ENCODE data around the gene ESPNL.

The ESPNL gene

GRCh38 chr2:238097988-238098871 lies 1.9 kb upstream of the ESPNL start:
- DNase-seq (ENCODE audit: low read depth in 2 of 2, low spot score in 1 of 2) = no peak

GRCh38 chr2:238098901-238099713 lies 1.0 kb upstream of the ESPNL start:
- DNase-seq (ENCODE audit: low read depth in 2 of 2, low spot score in 1 of 2) = no peak

GRCh38 chr2:238099714-238100048 lies 459 bp upstream of the ESPNL start:
- no peak for DNase-seq (ENCODE audit: low read depth in 2 of 2, low spot score in 1 of 2)

DNA sequence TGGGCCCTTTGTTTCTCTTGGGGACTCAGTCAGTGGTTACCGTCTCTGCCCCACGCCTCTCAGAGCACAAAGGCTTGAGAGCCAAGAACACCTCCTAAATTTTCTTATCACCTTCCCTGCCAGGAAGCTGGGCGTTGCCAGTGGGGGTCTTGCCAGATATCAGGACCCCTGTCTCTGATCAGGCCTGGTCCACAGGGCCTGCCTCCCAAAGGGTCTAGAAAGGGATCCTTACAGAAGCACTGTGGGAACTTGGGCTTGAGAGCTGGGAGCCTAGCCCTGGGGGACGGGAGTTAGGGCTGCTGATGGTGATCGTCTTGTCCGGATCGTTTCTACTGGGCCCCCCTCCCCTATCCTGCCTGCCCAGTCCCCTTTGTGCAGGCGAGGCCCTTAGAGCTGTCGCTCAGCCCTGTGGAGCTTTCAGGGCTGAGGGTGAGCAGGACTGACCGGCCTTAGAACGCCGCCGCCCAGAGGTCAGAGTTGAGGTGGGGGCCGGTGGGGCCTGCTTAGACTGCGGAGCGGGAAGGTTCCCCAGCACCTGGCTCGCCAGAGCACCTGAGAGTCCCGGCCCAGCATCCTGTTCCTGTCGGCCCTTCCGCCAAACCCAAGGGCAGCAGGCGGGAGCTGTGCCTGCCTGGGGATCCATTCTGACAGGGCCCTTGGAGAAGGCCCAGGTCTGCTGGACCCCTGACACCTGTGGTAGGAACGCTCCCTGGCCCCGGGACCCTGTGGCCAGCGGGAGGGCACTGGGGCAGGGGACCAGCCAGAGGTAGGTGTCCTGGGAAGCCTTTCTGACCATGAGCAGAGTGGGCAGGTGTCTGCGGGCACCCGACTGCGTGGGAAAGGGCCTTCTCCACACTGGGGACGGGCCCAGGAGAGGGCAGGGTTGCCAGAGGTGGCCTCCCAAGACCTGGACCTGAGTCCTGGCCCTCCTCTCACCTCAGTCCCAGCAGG lies 956 bp downstream of the ESPNL start:
- no peak for DNase-seq (ENCODE audit: low read depth in 2 of 2, low spot score in 1 of 2)

- no peak for DNase-seq (ENCODE audit: low read depth in 2 of 2, low spot score in 1 of 2)
Measured at GRCh38 chr2:238101891-238102841, 2.0 kb downstream of the ESPNL start.

DNA sequence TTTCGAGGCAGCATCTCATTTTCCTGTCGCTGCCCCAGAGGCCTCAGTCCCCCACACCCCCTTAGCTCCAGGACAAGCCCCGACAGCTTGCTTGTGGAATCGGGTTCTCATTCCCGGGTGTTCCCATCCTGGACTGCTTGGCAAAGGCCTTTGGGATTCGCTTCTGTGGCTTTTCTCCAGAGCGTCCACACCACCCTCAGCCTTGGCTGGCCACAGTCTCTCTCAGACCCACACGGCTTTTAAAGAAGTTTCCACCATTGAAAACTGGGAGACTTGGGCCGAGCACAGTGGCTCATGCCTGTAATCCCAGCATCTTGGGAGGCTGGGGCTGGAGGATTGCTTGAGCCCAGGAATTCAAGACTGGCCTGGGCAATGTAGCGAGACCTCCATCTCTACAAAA lies 2.7 kb downstream of the ESPNL start:
- DNase-seq (ENCODE audit: low read depth in 2 of 2, low spot score in 1 of 2) = no peak

DNA sequence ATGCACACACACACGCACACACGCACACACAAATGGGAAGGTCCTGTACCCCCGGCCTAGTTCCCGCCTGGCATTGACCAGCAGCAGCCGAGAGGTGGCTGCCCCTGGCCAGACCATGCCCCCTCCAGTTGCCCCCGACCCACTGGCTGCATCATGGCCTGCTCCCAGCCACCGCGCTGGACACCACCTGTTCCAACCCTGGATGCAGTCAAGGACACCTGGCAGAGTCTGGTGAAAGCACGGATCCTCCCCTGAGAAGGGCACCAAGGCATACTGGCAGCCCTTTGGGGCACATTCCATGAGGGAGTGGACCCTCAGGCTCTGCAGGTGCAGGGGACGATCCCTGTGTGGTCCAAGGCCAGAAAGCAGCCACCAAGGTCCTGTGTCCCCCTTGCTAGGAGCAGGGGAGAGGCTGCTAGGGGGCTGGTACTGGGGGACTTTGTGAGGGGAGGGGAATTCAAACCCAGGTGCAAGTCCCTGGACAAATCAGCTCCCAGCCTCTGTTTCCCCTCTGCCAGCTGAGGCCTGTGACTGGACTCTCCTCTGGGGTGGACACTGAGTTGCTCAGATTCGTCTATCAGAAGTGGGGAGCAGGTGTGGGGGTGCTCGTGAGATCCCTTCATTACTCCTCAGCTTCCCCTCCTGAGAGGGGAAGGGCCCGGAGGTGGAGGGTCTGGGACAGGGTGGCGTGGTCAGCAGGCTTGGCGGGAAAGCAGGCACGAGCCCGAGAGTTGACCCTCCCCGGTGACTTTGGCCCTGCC lies 3.5 kb downstream of the ESPNL start:
- DNase-seq (ENCODE audit: low read depth in 2 of 2, low spot score in 1 of 2) = no peak

DNA sequence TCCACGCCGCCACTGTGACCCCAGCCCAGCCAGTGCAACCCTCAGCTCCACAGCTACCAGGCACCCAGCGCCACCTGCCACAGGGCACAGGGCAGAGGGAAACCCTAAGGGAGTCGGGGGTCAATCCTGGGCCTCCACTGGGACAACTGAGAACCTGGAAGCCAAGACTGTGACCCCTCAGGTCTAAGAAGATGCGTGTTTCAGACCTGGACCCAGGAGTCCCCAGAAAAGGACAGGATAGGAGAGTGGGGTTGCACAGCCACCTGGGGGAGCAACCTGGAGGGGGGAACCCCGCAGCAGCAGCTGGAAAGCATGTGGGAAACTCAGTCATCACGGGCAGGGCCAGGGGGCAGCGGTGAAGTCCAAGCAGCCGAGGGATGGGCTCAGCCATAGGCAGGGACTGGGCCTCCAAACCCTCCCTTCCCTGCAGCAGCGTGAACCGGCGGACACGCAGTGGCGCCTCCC lies 4.1 kb downstream of the ESPNL start:
- DNase-seq (ENCODE audit: low read depth in 2 of 2, low spot score in 1 of 2) = no peak

- no peak for DNase-seq (ENCODE audit: low read depth in 2 of 2, low spot score in 1 of 2)
Measured at GRCh38 chr2:238104691-238105371, 4.7 kb downstream of the ESPNL start.

GRCh38 chr2:238105506-238106338 lies 5.6 kb downstream of the ESPNL start:
- no peak for DNase-seq (ENCODE audit: low read depth in 2 of 2, low spot score in 1 of 2)

- no peak for DNase-seq (ENCODE audit: low read depth in 2 of 2, low spot score in 1 of 2)
Measured at GRCh38 chr2:238106339-238106697, 6.2 kb downstream of the ESPNL start.

DNA sequence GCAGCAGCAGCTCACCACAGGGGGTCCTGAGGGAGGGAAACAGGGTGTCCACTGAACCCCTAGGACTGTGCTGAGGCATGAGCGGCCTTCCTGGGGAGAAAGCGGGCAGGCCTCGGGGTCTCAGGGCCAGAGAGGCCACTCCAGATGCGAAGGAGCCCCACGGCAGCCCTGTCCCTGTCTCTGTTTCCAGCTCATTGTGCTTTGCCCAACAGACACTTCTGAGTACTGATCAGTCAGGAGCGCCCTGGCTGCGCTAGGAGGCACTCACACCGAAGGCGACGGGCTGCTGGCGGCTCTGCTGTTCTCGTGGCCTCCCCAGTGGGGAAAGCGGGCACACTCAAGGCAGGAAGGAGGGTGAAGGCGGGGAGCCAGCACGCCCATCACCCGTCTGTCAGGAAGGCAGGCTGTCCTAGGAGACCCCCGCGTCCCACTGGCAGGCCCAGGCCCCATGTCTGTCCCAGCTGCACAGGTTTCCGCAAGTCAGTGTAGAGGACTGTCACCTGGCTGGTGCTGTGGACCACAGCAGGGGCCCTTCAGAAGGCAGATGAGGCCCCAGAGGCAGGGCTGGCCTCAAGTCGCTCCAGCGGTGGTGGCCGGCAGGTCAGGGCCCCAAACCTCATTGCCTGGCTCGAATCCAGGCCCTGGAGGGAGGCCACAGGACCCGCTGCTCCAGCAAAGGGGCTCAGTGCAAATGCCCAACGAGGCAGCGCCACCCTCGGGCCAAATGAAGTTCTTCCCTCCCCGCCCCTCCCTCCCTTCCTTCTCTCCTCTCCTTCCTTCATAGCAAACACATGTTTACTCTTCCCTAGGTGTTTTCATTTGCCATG lies 6.8 kb downstream of the ESPNL start:
- DNase-seq (ENCODE audit: low read depth in 2 of 2, low spot score in 1 of 2) = no peak

DNA sequence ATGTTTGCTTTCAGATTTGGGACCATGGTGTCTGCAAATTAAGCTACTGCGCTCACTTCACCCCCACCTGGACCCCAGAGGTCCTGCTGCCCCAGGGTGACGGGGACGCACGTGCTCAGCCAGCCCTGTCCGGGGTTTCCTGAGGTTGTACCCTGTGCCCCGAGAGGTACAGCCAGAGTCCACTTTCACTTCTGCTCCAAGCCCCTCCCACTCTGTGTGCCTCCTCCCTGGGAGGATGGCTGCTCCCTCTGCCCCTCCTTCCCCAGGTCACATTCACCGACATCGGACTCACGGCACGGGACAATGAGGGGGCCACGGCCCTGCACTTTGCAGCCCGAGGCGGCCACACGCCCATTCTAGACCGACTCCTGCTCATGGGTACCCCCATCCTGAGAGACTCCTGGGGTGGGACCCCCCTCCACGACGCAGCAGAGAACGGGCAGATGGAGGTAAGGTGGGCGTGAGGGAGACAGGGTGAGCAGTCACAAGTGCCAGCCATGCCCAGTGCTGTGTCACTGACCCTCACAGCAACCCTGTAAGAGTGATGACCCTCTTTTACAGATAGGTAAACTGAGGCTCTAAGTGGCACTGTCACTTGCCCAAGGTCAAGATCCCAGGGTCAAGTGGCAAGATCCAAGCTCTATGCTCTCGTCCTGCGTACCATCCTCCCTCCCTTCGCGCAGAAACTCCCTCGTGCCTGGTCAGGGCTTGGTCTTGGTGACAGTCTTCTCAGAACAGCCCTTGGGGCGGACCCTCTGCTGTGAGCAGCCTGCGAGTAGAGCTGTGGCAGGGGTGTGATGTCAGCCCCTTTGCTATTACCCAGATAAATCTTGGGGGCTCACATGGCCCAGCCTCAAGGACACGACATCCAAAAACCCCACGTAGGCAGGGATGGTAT lies 7.6 kb downstream of the ESPNL start:
- DNase-seq (ENCODE audit: low read depth in 2 of 2, low spot score in 1 of 2) = no peak

- DNase-seq (ENCODE audit: low read depth in 2 of 2, low spot score in 1 of 2) = no peak
Measured at GRCh38 chr2:238108423-238109183, 8.5 kb downstream of the ESPNL start.

- DNase-seq (ENCODE audit: low read depth in 2 of 2, low spot score in 1 of 2) = no peak
Measured at GRCh38 chr2:238113611-238114010, 13.5 kb downstream of the ESPNL start.

All from stimulated activated CD8-positive, alpha-beta memory T cell treated with anti-CD3 and anti-CD28 coated beads, Interleukin-4, amount 100 ng/mL, for 4 hours (primary cell).